Thyroid gland (tissue), 4 donors: Measurements from ENCODE around the gene B4GALT6.

Experiments used
- CTCF ChIP-seq, 6 experiments: fragments of 200-600 bp in 3 of 6; fragments of 450-650 bp in 3 of 6; sonication (generic) in 3 of 6; IDR thresholded peaks; one replicate each; pipeline ENCODE4 v1.5.1; 2016 to 2019; ENCODE audit warnings: antibody characterized with exemption in 6 of 6, mild to moderate bottlenecking in 2 of 6, inconsistent platforms in 1 of 6, moderate library complexity in 1 of 6
- POLR2A ChIP-seq, 2 donors: fragments of 450-650 bp; IDR thresholded peaks; one replicate each; pipeline ENCODE4 v1.6.1; 2017; ENCODE audit warnings: antibody characterized with exemption in 2 of 2, mild to moderate bottlenecking in 2 of 2, moderate library complexity in 1 of 2

DNA sequence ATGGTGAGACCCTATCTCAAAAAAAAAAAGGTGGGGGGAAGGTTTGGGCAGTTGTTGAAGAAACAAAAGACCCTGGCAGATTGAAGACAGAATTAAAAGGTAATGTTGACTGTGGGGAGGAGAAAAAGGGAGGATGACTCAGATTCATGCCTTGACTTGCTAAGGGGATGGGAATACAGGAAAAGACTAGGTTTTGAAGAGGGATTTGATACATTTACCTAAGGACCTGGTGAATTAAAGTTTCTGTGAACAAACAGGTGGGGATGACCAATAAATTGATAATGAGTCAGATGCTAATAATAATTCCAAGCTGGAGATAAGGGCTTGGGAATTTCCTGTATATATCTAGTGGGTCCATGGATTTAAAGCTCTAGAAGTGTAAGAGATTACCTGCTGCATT lies 65.1 kb downstream of the B4GALT6 start:
- TF ChIP-seq CTCF (IDR thresholded peaks at IDR 0.05) (no peak), POLR2A (IDR thresholded peaks at IDR 0.05) (no peak)
